ENCODE measurements around the gene PITPNM3.

Gene PITPNM3

DNA sequence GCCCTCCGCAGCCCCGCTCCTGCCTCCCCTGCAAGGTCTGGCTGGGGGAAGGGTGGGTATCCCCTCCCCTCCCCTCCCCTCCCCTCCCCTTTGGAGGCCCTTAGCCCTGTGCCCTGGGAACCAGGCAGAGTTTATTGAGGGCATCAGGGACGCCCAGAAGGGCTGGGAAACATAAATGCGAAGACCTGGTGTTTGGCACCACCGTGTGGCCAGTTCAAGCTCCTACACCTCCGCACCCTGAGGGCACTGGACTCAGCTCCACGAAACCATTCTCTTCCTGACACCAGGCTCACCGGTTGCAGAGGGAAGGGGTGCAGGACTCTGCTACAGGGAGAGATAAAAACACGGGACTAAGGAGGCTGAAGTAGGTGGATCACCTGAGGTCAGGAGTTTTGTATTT is 120.4 kb downstream of the PITPNM3 start:
- peak; percentile 8 for DNase-seq

GRCh38 chr17:6435051-6435450 is 121.3 kb downstream of the PITPNM3 start, which contains the start of gene AIPL1:
Gene AIPL1 (minus strand): TSS chr17:6435121. CDS start chr17:6435104, 17 bp downstream.
- DNase-seq, result no peak

DNA sequence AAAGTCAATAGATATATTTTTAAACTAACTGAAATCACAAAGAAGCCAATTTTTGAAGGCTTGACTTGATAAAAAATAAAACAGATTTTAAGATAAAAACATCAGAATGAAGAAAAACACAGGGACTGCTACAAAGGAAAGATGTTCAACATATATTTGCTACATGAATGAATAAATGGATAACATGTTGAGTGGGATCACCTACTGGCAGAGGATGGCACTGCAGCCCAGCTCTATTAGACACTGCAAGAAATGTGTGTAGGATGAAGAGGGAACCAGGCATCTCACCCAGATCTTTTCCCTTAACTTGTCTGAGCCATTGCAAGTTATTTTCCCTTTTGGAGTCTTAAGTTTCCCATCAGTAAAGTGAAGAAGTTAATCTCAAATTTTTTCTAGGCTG is 125.6 kb downstream of the PITPNM3 start:
- no peak for DNase-seq

GRCh38 chr17:6429266-6429665 is 127.1 kb downstream of the PITPNM3 start:
- DNase-seq, result no peak

- no peak for DNase-seq
Measured at GRCh38 chr17:6428207-6428965, 128.0 kb downstream of the PITPNM3 start.

GRCh38 chr17:6427279-6427781 is 129.0 kb downstream of the PITPNM3 start:
- DNase-seq, result no peak

- DNase-seq, result no peak
Measured at GRCh38 chr17:6426356-6427101, 129.8 kb downstream of the PITPNM3 start.

DNA sequence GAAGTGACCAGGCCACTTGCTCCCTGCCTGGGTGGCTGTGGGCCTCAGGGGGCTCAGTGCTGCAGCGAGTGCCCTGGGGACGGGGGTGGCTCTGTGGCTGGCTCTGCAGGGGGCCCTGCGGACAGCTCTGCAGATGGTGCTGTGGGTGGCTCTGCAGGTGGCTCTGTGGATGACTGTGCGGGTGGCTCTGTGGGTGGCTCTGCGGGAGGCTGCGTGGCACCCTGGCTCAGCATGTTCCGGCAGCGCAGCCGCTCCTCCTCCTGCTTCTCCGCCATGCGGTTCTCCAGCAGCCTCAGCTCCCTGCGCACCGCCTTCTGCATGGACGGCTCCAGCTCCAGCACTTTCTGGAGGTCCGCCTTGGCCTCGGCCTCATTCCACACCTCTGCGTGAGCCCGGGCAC is 130.9 kb downstream of the PITPNM3 start:
- no peak for DNase-seq

DNA sequence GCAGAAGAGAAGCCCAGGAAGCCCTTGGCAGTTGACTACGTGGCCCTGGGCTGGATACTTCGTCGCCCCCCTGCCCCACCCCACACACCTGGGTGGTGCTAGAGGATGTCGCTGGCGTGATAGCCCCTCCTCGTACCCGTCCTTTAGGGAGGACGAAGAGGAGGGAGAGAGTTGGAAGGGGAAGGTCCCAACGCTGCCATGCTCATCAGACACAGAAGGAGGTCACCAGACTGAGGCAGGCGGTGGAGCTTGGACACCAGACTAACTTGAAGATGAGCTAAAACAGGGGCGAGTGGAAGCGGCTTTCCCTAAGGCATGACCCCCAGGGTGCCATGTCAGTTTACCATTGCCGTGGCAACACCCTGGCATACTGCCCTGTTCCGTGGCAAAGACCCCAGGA is 132.4 kb downstream of the PITPNM3 start:
- DNase-seq, result no peak

GRCh38 chr17:6422654-6423241 is 133.6 kb downstream of the PITPNM3 start:
- no peak for DNase-seq

DNA sequence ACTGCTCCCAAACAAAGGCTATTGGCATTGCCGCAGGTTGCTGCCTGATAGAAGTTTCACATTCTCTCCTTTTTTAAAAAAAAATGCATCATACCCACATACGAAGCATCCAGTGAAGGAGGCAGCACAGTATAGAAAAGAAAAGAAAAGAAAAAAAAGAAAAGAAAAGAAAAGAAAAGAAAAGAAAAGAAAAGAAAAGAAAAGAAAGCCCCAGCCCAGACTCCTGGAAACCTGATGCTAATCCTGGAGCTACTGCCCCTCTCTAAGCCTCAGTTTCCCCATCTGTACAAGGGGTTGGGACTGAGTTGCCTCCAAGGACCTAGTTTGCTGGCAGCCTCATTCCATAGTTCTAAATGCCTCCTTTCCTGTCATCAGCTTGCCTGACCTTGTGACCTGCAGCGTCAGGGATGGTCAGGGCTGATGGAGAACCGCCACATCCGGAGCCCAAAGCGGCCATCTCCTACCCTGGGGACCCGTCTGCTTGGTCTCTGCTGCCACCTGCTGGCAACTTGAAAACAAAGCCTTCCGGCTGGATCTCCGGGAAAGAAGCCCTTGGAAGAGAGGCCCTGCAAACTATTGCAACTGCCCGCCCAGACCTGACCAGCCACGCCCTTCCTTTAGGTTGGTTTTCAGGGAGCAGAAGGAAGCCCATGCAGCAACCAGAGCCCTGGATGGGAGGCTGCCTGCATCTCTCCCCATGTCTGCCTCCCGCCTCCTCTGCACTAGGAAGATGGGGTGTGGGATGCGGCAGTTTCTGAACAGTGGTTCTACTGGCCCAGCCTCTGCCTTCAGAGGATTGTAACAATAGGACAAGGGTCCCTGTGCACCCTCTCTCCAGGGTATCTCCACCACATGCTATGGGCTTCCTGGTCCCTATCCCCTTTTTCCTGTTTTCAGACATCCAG is 134.4 kb downstream of the PITPNM3 start:
- DNase-seq, result peak; percentile 1

- DNase-seq, result no peak
Measured at GRCh38 chr17:6420173-6420641, 136.1 kb downstream of the PITPNM3 start.

GRCh38 chr17:6415616-6416015 is 140.7 kb downstream of the PITPNM3 start:
- no peak for DNase-seq

GRCh38 chr17:6413065-6413464 is 143.3 kb downstream of the PITPNM3 start:
- DNase-seq, result peak; percentile 2

GRCh38 chr17:6408735-6409134 is 147.6 kb downstream of the PITPNM3 start:
- DNase-seq, result no peak

DNA sequence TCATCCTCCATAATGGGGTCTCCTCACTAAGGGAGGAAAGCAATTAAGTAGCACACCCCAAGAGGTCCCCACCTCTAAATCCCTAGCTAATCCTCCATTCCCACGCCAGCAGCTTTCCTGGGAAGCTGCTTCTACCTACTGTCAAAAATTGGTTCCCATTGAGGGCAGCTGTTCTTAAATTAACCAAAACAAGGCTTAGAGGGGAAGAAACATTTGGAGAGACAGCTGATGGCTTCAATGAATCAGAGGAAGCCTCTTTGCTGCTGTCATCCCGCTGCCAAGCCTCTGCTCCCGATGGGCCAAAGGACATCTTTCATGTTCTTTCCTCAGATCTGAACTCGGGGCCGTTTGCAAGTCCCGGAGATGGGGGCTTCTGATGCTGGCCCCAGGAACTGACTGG is 148.1 kb downstream of the PITPNM3 start:
- no peak for DNase-seq

- DNase-seq, result no peak
Measured at GRCh38 chr17:6402258-6402657, 154.1 kb downstream of the PITPNM3 start.

All from DMS 273 treated with DMSO at 0.1 percent for 48 hours (cell line).